Measurements from ENCODE around the gene GSC.

The GSC gene

DNA sequence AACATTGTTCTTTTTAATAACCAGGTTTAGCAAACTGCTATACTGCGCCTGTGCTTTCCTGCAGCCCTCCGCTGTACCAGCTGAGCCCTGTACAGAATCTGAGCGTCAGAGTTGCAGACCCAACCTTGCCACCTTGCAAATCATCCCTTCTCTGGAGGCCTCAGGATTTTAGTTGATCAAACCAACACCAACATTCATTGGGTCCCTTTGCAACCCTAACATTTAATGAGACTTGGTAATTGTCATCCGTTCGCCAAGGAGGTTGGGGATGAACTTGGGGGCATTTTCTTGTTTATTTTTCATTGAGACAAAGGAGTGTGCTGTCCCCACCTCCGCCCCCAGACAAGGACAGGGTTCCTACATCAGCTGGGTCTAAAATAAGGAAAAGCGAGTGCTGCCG lies 2.6 kb upstream of the GSC start (continued):
- TF ChIP-seq, protein P1, sequence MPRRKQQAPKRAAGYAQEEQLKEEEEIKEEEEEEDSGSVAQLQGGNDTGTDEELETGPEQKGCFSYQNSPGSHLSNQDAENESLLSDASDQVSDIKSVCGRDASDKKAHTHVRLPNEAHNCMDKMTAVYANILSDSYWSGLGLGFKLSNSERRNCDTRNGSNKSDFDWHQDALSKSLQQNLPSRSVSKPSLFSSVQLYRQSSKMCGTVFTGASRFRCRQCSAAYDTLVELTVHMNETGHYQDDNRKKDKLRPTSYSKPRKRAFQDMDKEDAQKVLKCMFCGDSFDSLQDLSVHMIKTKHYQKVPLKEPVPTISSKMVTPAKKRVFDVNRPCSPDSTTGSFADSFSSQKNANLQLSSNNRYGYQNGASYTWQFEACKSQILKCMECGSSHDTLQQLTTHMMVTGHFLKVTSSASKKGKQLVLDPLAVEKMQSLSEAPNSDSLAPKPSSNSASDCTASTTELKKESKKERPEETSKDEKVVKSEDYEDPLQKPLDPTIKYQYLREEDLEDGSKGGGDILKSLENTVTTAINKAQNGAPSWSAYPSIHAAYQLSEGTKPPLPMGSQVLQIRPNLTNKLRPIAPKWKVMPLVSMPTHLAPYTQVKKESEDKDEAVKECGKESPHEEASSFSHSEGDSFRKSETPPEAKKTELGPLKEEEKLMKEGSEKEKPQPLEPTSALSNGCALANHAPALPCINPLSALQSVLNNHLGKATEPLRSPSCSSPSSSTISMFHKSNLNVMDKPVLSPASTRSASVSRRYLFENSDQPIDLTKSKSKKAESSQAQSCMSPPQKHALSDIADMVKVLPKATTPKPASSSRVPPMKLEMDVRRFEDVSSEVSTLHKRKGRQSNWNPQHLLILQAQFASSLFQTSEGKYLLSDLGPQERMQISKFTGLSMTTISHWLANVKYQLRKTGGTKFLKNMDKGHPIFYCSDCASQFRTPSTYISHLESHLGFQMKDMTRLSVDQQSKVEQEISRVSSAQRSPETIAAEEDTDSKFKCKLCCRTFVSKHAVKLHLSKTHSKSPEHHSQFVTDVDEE (CRISPR knock-in tag; IDR thresholded peaks at IDR 0.05) = no peak
- no peak for TF ChIP-seq ZNF8 (CRISPR knock-in tag; IDR thresholded peaks at IDR 0.05)
- TF ChIP-seq ESRRG (CRISPR knock-in tag; IDR thresholded peaks at IDR 0.05) = no peak
- TF ChIP-seq, protein P2, sequence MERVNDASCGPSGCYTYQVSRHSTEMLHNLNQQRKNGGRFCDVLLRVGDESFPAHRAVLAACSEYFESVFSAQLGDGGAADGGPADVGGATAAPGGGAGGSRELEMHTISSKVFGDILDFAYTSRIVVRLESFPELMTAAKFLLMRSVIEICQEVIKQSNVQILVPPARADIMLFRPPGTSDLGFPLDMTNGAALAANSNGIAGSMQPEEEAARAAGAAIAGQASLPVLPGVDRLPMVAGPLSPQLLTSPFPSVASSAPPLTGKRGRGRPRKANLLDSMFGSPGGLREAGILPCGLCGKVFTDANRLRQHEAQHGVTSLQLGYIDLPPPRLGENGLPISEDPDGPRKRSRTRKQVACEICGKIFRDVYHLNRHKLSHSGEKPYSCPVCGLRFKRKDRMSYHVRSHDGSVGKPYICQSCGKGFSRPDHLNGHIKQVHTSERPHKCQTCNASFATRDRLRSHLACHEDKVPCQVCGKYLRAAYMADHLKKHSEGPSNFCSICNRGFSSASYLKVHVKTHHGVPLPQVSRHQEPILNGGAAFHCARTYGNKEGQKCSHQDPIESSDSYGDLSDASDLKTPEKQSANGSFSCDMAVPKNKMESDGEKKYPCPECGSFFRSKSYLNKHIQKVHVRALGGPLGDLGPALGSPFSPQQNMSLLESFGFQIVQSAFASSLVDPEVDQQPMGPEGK (CRISPR knock-in tag; IDR thresholded peaks at IDR 0.05; ENCODE audit: borderline replicate concordance) = no peak
- TF ChIP-seq TCF4 (CRISPR knock-in tag; IDR thresholded peaks at IDR 0.05; ENCODE audit: borderline replicate concordance) = no peak
- TF ChIP-seq, protein P3, sequence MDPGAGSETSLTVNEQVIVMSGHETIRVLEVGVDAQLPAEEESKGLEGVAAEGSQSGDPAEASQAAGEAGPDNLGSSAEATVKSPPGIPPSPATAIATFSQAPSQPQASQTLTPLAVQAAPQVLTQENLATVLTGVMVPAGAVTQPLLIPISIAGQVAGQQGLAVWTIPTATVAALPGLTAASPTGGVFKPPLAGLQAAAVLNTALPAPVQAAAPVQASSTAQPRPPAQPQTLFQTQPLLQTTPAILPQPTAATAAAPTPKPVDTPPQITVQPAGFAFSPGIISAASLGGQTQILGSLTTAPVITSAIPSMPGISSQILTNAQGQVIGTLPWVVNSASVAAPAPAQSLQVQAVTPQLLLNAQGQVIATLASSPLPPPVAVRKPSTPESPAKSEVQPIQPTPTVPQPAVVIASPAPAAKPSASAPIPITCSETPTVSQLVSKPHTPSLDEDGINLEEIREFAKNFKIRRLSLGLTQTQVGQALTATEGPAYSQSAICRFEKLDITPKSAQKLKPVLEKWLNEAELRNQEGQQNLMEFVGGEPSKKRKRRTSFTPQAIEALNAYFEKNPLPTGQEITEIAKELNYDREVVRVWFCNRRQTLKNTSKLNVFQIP (CRISPR knock-in tag; IDR thresholded peaks at IDR 0.05; ENCODE audit: borderline replicate concordance, low read depth) = no peak
- TF ChIP-seq ZNF70 (CRISPR knock-in tag; IDR thresholded peaks at IDR 0.05) = no peak

DNA sequence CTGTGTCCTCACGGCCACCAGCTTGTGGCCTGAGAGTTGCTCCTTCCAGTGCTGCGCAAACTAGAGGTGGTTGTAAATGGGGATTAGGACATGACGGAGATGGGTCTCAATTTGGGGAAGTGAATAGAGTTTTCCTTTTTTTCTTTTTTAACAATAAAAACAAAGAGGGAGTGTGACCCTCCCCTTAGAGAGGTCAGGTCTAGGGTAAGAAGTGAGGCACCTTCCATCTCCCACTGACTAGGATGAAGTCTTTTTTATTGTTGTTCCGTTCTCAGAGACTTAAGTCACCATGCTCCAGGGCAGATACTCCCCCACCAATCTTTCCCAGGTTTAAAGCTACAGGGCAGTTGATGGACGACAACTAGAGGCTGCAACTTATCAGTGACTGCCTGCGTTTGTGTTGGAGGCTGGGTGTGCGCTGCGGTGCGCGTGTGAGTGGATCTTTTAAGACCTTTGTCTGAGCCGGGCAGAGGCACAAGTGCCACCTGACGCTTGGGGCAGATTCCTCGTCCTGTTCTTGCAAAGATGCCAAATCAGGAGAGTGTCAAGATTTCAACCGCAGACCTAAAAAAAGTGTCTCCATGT lies 2.1 kb upstream of the GSC start:
- no peak for ATAC-seq
- TF ChIP-seq, protein P1 (CRISPR knock-in tag; IDR thresholded peaks at IDR 0.05) = no peak

DNA sequence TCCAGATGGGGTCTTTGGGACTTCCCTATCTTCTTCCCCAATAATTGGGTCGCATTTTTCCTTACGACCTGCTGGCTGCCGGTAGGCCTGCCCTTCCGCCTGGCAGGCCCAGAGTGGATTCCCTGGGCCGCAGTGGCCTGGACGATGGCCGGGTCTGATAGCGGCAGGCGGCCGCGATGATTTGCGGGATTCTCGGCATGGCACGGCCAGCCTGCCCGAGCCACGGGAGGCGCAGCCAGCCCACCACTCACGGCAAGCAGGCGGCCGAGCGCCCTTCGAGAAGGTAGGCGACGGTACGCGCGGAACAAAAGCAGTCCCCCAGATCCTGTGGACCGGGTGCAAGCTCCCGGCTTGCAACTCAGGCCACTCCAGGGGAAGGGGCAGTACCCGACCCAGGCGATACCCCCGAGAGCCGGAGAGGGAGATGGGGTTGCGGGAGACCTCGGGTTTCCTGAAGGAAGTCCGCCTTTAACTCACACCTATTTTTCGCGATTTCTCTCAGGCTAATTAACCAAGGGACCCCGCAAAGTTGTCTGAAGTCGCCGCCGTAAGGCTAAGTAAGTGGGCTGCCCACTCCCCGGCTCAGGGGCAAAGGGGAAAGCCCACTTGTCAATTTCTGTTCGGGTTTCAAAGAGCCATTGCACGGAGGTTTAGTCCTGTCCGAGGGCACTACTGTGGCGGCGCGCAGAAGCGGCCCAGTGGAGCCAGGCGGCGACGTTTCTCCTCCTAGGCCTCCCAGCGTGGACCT lies 1.4 kb upstream of the GSC start:
- no peak for ATAC-seq

DNA sequence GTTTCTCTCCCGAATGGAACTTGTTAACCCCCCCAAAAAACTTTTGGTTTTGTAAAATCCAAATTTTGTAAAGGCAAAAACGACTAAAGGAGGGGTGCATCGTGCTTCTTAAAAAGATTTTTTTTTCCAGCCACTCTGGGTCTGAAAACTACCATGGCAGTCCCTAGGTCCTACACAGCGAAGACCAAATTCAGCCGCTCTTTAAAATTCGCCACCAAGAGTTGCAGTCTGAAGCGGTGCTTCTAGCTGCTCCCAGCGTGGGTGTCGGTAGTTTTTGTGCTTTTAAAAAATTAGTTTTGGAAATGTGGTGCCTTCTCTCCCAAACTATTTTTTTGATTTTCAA lies 873 bp upstream of the GSC start:
- TF ChIP-seq TOX (CRISPR knock-in tag; IDR thresholded peaks at IDR 0.05; ENCODE audit: borderline replicate concordance) (no peak), SNAI2 (CRISPR knock-in tag; IDR thresholded peaks at IDR 0.05) (no peak), ISL1 (CRISPR knock-in tag; IDR thresholded peaks at IDR 0.05) (no peak), GLIS3 (CRISPR knock-in tag; IDR thresholded peaks at IDR 0.05) (no peak), ARNTL (CRISPR knock-in tag; IDR thresholded peaks at IDR 0.05; ENCODE audit: borderline replicate concordance, low read depth) (no peak), OSR1 (CRISPR knock-in tag; IDR thresholded peaks at IDR 0.05) (no peak), ESRRG (CRISPR knock-in tag; IDR thresholded peaks at IDR 0.05) (no peak), CSDC2 (CRISPR knock-in tag; IDR thresholded peaks at IDR 0.05) (no peak), TCF4 (CRISPR knock-in tag; IDR thresholded peaks at IDR 0.05; ENCODE audit: borderline replicate concordance) (no peak)
- TF ChIP-seq, protein P4, sequence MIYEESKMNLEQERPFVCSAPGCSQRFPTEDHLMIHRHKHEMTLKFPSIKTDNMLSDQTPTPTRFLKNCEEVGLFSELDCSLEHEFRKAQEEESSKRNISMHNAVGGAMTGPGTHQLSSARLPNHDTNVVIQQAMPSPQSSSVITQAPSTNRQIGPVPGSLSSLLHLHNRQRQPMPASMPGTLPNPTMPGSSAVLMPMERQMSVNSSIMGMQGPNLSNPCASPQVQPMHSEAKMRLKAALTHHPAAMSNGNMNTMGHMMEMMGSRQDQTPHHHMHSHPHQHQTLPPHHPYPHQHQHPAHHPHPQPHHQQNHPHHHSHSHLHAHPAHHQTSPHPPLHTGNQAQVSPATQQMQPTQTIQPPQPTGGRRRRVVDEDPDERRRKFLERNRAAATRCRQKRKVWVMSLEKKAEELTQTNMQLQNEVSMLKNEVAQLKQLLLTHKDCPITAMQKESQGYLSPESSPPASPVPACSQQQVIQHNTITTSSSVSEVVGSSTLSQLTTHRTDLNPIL (CRISPR knock-in tag; IDR thresholded peaks at IDR 0.05; ENCODE audit: low read depth) = no peak
- no peak for ATAC-seq

More for the DNA sequence above, 1.4 kb upstream of the GSC start:
- TF ChIP-seq RARB (CRISPR knock-in tag; IDR thresholded peaks at IDR 0.05) = no peak

All from SK-N-SH treated with all-trans-retinoic acid at 6 μM for 48 hours (cell line).